Kidney (tissue), 14 donors: ENCODE results near the gene KIF16B. TPM values are rescaled to one million over a fixed set of nuclear protein-coding genes. Genes with fewer than 3 reads are reported as not detected.

ENCODE experiments used
- DNase-seq, 5 donors: peaks; one replicate each; pipeline ENCODE4 v3.0.0-alpha.2; 2013 to 2020
- FAIRE-seq: peaks from 2 replicates; lab custom pipeline; 2012; peaks lifted over from hg19 to GRCh38; lab: Jason Lieb, UNC
- H3K27ac ChIP-seq, 2 donors: one replicate each; pipeline ENCODE4 v1.7.0; 2013; ENCODE audit warnings: low read depth in 2 of 2, low read length in 2 of 2, inconsistent platforms in 1 of 2
- H3K27me3 ChIP-seq: one replicate; pipeline ENCODE4 v1.7.1; 2013; ENCODE audit warnings: low read length, inconsistent platforms; ENCODE audit not compliant: control insufficient read depth, insufficient read depth
- H3K36me3 ChIP-seq, 3 donors: one replicate each; pipeline versions ENCODE4 v1.7.0 to v1.7.1; 2013; ENCODE audit warnings: low read length in 3 of 3, control low read depth in 1 of 3, inconsistent platforms in 1 of 3; ENCODE audit not compliant: insufficient read depth in 3 of 3, control insufficient read depth in 2 of 3
- H3K4me1 ChIP-seq, 3 donors: one replicate each; pipeline versions ENCODE4 v1.7.0 to v1.7.1; 2013; ENCODE audit warnings: low read length in 3 of 3, inconsistent platforms in 1 of 3, low read depth in 1 of 3; ENCODE audit not compliant: control insufficient read depth in 2 of 3, insufficient read depth in 2 of 3
- H3K4me3 ChIP-seq, 3 donors: one replicate each; pipeline versions ENCODE4 v1.7.0 to v1.8.1; 2013; ENCODE audit warnings: low read length in 3 of 3, control low read depth in 1 of 3, inconsistent platforms in 1 of 3
- H3K9ac ChIP-seq, 3 donors: one replicate each; pipeline versions ENCODE4 v1.7.0 to v1.7.1; 2013; ENCODE audit warnings: low read length in 3 of 3, control low read depth in 1 of 3, inconsistent platforms in 1 of 3
- H3K9me3 ChIP-seq, 3 donors: one replicate each; pipeline versions ENCODE4 v1.7.0 to v1.7.1; 2013; ENCODE audit warnings: low read length in 3 of 3, control low read depth in 1 of 3, inconsistent platforms in 1 of 3; ENCODE audit not compliant: control insufficient read depth in 2 of 3, insufficient read depth in 1 of 3
- intact Hi-C: fragments of 100-400 bp; cut with DNase I; formaldehyde crosslinking; loops from one replicate; pipeline ENCODE4 v1.11.1; 2022
- polyA plus RNA-seq: library from polyadenylated mRNA; stranded (reverse); fragments of 350-450 nt; fragmentation: Illumina TruSeq; extraction: RNeasy Lipid Tissue Mini Kit (QIAGEN cat#74804); gene quantifications from one replicate; pipeline ENCODE4 v1.2.3, GENCODE V29; 2014; ENCODE audit warnings: low read depth, low replicate concordance; ENCODE audit not compliant: insufficient read depth
- total RNA-seq: library from RNA; stranded (reverse); fragmentation: NEBNext Ultra II Directional; extraction: Animal tissue kit (Norgen Biotek cat#: 25700); gene quantifications from one replicate; pipeline ENCODE4 v1.2.1, GENCODE V29; 2021
- TF ChIP-seq, protein P1 (sequence below): IDR thresholded peaks from 3 replicates; pipeline ENCODE4 v1.5.1; 2012; ENCODE audit warnings: mild to moderate bottlenecking, moderate library complexity, borderline replicate concordance; ENCODE audit not compliant: insufficient read depth; ENCODE audit errors: extremely low read depth
- donor health status: control.
- donor health status: control.
- donor health status: control.
- donor health status: control.
- donor health status: control.
- donor health status: DM: yes; HTN: yes; CAD: no.
- donor health status: Normal renal cell carcinoma (clear cell type).

The KIF16B gene
- total and polyA plus RNA-seq, 2 donors from 2014 or later, result 15.0 to 19.7 TPM

DNA sequence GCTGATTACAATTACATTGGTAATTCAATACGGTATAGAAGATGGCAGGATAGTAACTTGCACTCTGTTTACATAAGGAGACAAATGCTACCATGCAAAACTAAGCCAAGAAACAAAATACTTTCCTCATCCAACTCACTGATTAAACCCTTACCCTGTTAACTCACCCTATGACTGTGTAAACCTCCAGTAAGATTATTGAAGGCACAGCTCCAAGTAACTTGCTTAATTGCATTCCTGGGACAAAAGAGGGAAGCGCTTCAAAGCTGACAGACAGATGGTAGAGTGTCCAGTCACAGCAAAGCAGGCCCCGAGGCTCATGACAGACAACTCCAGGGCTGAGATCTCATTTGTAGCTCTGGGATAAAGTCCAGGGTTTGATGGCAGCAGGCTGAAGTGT is 6.9 kb upstream of the KIF16B start:
- intact Hi-C loops, result no loop called here
- TF ChIP-seq, protein P1, sequence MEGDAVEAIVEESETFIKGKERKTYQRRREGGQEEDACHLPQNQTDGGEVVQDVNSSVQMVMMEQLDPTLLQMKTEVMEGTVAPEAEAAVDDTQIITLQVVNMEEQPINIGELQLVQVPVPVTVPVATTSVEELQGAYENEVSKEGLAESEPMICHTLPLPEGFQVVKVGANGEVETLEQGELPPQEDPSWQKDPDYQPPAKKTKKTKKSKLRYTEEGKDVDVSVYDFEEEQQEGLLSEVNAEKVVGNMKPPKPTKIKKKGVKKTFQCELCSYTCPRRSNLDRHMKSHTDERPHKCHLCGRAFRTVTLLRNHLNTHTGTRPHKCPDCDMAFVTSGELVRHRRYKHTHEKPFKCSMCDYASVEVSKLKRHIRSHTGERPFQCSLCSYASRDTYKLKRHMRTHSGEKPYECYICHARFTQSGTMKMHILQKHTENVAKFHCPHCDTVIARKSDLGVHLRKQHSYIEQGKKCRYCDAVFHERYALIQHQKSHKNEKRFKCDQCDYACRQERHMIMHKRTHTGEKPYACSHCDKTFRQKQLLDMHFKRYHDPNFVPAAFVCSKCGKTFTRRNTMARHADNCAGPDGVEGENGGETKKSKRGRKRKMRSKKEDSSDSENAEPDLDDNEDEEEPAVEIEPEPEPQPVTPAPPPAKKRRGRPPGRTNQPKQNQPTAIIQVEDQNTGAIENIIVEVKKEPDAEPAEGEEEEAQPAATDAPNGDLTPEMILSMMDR, result no peak

DNA sequence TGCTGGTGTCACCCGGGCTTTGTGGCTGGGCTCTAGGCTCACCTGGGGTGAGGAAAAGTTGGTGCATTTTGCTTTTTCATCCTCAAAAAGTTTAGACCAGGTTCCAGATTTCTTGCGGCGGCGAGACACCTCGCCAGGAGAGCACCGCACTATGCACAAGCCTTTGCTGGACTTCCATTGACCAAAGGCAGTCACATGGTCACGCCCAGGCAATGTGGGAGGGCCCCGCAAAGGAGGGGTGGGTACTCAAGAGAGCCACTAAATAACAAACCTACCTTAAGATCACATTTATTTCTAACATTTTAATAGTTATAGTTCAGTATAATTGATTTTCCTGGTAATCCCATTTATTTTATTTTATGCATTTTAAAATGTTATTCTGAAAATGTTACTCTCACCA is 3.0 kb upstream of the KIF16B start:
- Histone ChIP-seq H3K9ac (no peak overlapping the region), H3K9me3 (no peaks in the 10 kb centered on the region), H3K27me3 (no peaks in the 10 kb centered on the region), H3K4me1 (peaks cover 5 to 34% (median 14%) of the 10 kb centered on the region in 3 donors), H3K36me3 (no peaks in the 10 kb centered on the region), H3K27ac (no peak overlapping the region), H3K4me3 (no peak overlapping the region)
- DNase-seq (no peak), FAIRE-seq (peak; percentile 15)
- intact Hi-C loops, result no loop called here
- TF ChIP-seq, protein P1, result no peak

More for the DNA sequence above, 6.9 kb upstream of the KIF16B start:
- FAIRE-seq (peak; percentile 29), DNase-seq (peak in 4 of 5 donors; percentile 51 to 84 (median 70))
- Histone ChIP-seq H3K27ac (no peak overlapping the region), H3K9ac (no peak overlapping the region), H3K4me1 (peaks cover 5 to 22% (median 7%) of the 10 kb centered on the region in 3 donors), H3K36me3 (no peaks in the 10 kb centered on the region), H3K9me3 (no peaks in the 10 kb centered on the region), H3K27me3 (no peaks in the 10 kb centered on the region), H3K4me3 (no peak overlapping the region)

DNA sequence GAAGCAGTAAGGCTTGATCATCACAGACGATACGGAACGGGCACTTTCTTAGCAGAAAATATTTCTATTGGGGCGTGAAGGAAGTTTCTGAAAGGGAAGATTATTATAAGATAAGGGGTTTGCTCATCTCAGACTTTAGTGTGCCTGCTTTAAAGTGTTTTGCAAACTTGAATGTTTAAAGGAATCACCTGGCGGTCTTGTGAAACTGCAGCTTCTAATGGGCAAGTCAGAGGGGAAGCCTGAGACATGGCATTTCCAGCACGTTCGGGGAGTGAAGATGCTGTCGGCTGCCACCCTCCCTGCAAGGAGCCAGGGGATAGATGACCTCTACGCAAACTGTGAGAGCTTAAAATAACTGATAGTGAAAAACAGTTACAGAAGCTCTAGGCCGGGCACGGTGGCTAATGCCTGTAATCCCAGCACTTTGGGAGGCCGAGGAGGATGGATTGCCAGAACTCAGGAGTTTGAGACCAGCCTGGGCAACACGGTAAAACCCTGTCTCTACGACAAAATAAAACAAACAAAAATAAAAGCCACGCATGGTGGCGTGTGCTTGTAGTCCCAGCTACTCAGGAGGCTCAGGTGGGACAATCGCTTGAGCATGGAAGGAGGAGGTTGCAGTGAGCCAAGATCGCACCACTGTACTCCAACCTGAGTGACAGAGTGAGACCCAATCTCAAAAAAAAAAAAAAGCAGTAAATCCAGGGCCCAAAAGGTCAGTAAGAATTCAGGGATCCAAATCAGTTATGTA is 2.3 kb upstream of the KIF16B start:
- no peak for FAIRE-seq
- Histone ChIP-seq H3K27ac (peak overlapping the region; percentile 7 to 45), H3K4me3 (peak overlapping the region; percentile 55 to 77 (median 76)), H3K36me3 (no peaks in the 10 kb centered on the region), H3K9ac (peak overlapping the region in 2 of 3 donors; percentile 32 to 82), H3K9me3 (no peaks in the 10 kb centered on the region), H3K27me3 (no peaks in the 10 kb centered on the region), H3K4me1 (peaks cover 5 to 35% (median 19%) of the 10 kb centered on the region in 3 donors)
- intact Hi-C loops, result no loop called here
- TF ChIP-seq, protein P1, result no peak
- DNase-seq, result no peak
